ENCODE measurements around the gene TBC1D5.
"Not testable (repeated sequence)": the region's sequence is repeated elsewhere in the genome, so short reads cannot be mapped to it uniquely, and the experiment has no call there.

TBC1D5 gene

GRCh38 chr3:17539436-17539835 is 203.0 kb downstream of the TBC1D5 start:
- no peak for DNase-seq (ENCODE audit: low read depth, low spot score)
- Histone ChIP-seq H3K36me3 (ENCODE audit: insufficient read depth, low read length) (no peaks in the 10 kb centered on the region), H3K4me3 (no peak overlapping the region), H3K9me3 (ENCODE audit: low read depth, low read length) (no peaks in the 10 kb centered on the region), H3K27ac (no peak overlapping the region), H3K9ac (ENCODE audit: insufficient read length) (no peak overlapping the region)
- TF ChIP-seq POLR2AphosphoS5 (IDR thresholded peaks at IDR 0.05; ENCODE audit: borderline replicate concordance, low read depth, low read length) (no peak), EZH2 (IDR thresholded peaks at IDR 0.05) (no peak), FOXP2 (optimal IDR thresholded peaks at IDR 0.05; ENCODE audit: control extremely low read depth, extremely low read length, insufficient read depth) (no peak)

GRCh38 chr3:17535274-17535673 is 207.2 kb downstream of the TBC1D5 start:
- TF ChIP-seq POLR2AphosphoS5 (IDR thresholded peaks at IDR 0.05; ENCODE audit: borderline replicate concordance, low read depth, low read length) (no peak), FOXP2 (optimal IDR thresholded peaks at IDR 0.05; ENCODE audit: control extremely low read depth, extremely low read length, insufficient read depth) (no peak), EZH2 (IDR thresholded peaks at IDR 0.05) (no peak)
- no peaks in the 10 kb centered on the region for H3K9me3 ChIP-seq (ENCODE audit: low read depth, low read length)
- no peak overlapping the region for H3K4me3 ChIP-seq
- no peaks in the 10 kb centered on the region for H3K36me3 ChIP-seq (ENCODE audit: insufficient read depth, low read length)
- H3K9ac ChIP-seq (ENCODE audit: insufficient read length): no peak overlapping the region
- no peak for DNase-seq (ENCODE audit: low read depth, low spot score)
- H3K27ac ChIP-seq: no peak overlapping the region

- DNase-seq (ENCODE audit: low read depth, low spot score); H3K27ac ChIP-seq; H3K9ac ChIP-seq (ENCODE audit: insufficient read length); H3K4me3 ChIP-seq; H3K36me3 ChIP-seq (ENCODE audit: insufficient read depth, low read length); H3K9me3 ChIP-seq (ENCODE audit: low read depth, low read length): not testable (repeated sequence)
These were observed 210.0 kb downstream of the TBC1D5 start for GRCh38 chr3:17532446-17532845.

- no peak for TF ChIP-seq FOXP2 (optimal IDR thresholded peaks at IDR 0.05; ENCODE audit: control extremely low read depth, extremely low read length, insufficient read depth)
- no peak for TF ChIP-seq EZH2 (IDR thresholded peaks at IDR 0.05)
- TF ChIP-seq POLR2AphosphoS5 (IDR thresholded peaks at IDR 0.05; ENCODE audit: borderline replicate concordance, low read depth, low read length): no peak
- Histone ChIP-seq H3K36me3 (ENCODE audit: insufficient read depth, low read length) (no peaks in the 10 kb centered on the region), H3K4me3 (no peak overlapping the region), H3K27ac (no peak overlapping the region), H3K9ac (ENCODE audit: insufficient read length) (no peak overlapping the region), H3K9me3 (ENCODE audit: low read depth, low read length) (no peaks in the 10 kb centered on the region)
- no peak for DNase-seq (ENCODE audit: low read depth, low spot score)
These were observed 212.8 kb downstream of the TBC1D5 start for GRCh38 chr3:17529677-17530076.

- Histone ChIP-seq H3K9me3 (ENCODE audit: low read depth, low read length) (no peaks in the 10 kb centered on the region), H3K4me3 (no peak overlapping the region), H3K36me3 (ENCODE audit: insufficient read depth, low read length) (no peaks in the 10 kb centered on the region), H3K9ac (ENCODE audit: insufficient read length) (no peak overlapping the region), H3K27ac (no peak overlapping the region)
- no peak for DNase-seq (ENCODE audit: low read depth, low spot score)
- no peak for TF ChIP-seq POLR2AphosphoS5 (IDR thresholded peaks at IDR 0.05; ENCODE audit: borderline replicate concordance, low read depth, low read length)
- TF ChIP-seq EZH2 (IDR thresholded peaks at IDR 0.05): no peak
- TF ChIP-seq FOXP2 (optimal IDR thresholded peaks at IDR 0.05; ENCODE audit: control extremely low read depth, extremely low read length, insufficient read depth): no peak
These were observed 224.0 kb downstream of the TBC1D5 start for GRCh38 chr3:17518189-17519059.

- TF ChIP-seq FOXP2 (optimal IDR thresholded peaks at IDR 0.05; ENCODE audit: control extremely low read depth, extremely low read length, insufficient read depth): no peak
- no peak for TF ChIP-seq POLR2AphosphoS5 (IDR thresholded peaks at IDR 0.05; ENCODE audit: borderline replicate concordance, low read depth, low read length)
- no peak for TF ChIP-seq EZH2 (IDR thresholded peaks at IDR 0.05)
These were observed 226.8 kb downstream of the TBC1D5 start for GRCh38 chr3:17515445-17516234.

GRCh38 chr3:17514597-17514996 is 227.8 kb downstream of the TBC1D5 start:
- no peaks in the 10 kb centered on the region for H3K9me3 ChIP-seq (ENCODE audit: low read depth, low read length)
- TF ChIP-seq POLR2AphosphoS5 (IDR thresholded peaks at IDR 0.05; ENCODE audit: borderline replicate concordance, low read depth, low read length): no peak
- TF ChIP-seq FOXP2 (optimal IDR thresholded peaks at IDR 0.05; ENCODE audit: control extremely low read depth, extremely low read length, insufficient read depth): no peak
- no peak for TF ChIP-seq EZH2 (IDR thresholded peaks at IDR 0.05)
- H3K4me3 ChIP-seq: no peak overlapping the region
- no peak overlapping the region for H3K9ac ChIP-seq (ENCODE audit: insufficient read length)
- no peak for DNase-seq (ENCODE audit: low read depth, low spot score)
- no peak overlapping the region for H3K27ac ChIP-seq
- no peaks in the 10 kb centered on the region for H3K36me3 ChIP-seq (ENCODE audit: insufficient read depth, low read length)

More at GRCh38 chr3:17515445-17516234, 226.8 kb downstream of the TBC1D5 start:
- H3K9me3 ChIP-seq (ENCODE audit: low read depth, low read length): no peaks in the 10 kb centered on the region
- H3K4me3 ChIP-seq: no peak overlapping the region
- no peak overlapping the region for H3K9ac ChIP-seq (ENCODE audit: insufficient read length)
- no peak for DNase-seq (ENCODE audit: low read depth, low spot score)
- no peaks in the 10 kb centered on the region for H3K36me3 ChIP-seq (ENCODE audit: insufficient read depth, low read length)
- no peak overlapping the region; the same call in 1 of the 2 replicates for H3K27ac ChIP-seq

GRCh38 chr3:17510265-17510664 is 232.2 kb downstream of the TBC1D5 start:
- Histone ChIP-seq H3K9me3 (ENCODE audit: low read depth, low read length) (no peaks in the 10 kb centered on the region), H3K9ac (ENCODE audit: insufficient read length) (no peak overlapping the region), H3K4me3 (no peak overlapping the region), H3K27ac (no peak overlapping the region), H3K36me3 (ENCODE audit: insufficient read depth, low read length) (no peaks in the 10 kb centered on the region)
- DNase-seq (ENCODE audit: low read depth, low spot score): no peak
- TF ChIP-seq POLR2AphosphoS5 (IDR thresholded peaks at IDR 0.05; ENCODE audit: borderline replicate concordance, low read depth, low read length) (no peak), EZH2 (IDR thresholded peaks at IDR 0.05) (no peak), FOXP2 (optimal IDR thresholded peaks at IDR 0.05; ENCODE audit: control extremely low read depth, extremely low read length, insufficient read depth) (no peak)
